NCI-H1694 treated with DMSO at 0.1 percent for 48 hours (cell line): ENCODE data around the gene SULT1C3.

ENCODE experiments used
- DNase-seq: peaks from one replicate; lab custom pipeline; 2025; lab: John Stamatoyannopoulos, UW

SULT1C3 gene

GRCh38 chr2:108304975-108305374, 65.2 kb downstream of the SULT1C3 start:
- no peak for DNase-seq

DNA sequence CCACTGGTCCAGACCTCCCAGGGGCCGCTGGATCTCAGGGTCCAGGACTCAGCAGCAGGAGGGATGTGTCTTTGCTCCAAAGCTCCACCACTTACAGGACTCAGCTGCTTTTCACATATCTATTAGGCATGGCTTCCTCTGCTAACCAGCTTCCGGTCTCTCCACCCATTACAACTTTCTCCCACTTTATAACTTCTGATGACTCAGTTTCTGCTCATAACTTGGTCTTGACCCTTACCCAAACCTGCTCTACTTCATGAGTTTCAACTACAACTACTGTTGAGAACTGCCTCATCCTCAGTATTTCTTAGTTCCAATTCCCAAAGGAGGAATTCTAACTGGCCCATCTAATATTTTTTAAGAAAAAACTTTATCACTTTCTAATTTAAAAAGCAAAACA, 66.1 kb downstream of the SULT1C3 start:
- DNase-seq = no peak

DNA sequence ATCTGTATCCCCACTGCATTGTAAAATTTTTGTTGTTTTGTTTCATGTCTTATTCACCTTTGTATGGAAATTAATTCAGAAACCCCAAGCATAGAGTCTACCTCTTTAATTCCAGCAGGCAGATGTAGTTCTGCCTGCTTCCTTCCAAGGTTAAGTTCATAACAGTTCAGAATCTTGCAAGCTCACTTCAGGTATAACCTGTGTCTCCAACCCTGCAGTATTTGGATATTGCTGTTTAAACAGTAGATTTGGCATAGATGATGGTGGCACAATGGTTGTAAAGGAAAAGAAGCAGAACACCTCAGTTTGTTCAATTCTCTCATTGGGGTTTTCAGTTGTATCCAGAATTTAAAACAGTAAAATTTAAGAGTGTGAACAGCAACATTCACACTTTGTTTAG, 70.1 kb downstream of the SULT1C3 start:
- DNase-seq = no peak
